Stimulated activated CD4-positive, alpha-beta T cell treated with anti-CD3 and anti-CD28 coated beads, TNF-alpha, amount 100 ng/mL, for 48 hours (primary cell): ENCODE measurements around the gene IL1RAPL2.
"Not testable (repeated sequence)": the region's sequence is repeated elsewhere in the genome, so short reads cannot be mapped to it uniquely, and the experiment has no call there.

Experiments
- DNase-seq, 3 donors: peaks; one replicate each; pipeline ENCODE4 v3.0.0-alpha.2; 2020; ENCODE audit warnings: low read depth in 3 of 3

The IL1RAPL2 gene

GRCh38 chrX:105167233-105167632 is 601.2 kb downstream of the IL1RAPL2 start:
- DNase-seq, result no peak

GRCh38 chrX:105168577-105168976 is 602.6 kb downstream of the IL1RAPL2 start:
- DNase-seq, result no peak

GRCh38 chrX:105173071-105173470 is 607.1 kb downstream of the IL1RAPL2 start:
- no peak for DNase-seq

DNA sequence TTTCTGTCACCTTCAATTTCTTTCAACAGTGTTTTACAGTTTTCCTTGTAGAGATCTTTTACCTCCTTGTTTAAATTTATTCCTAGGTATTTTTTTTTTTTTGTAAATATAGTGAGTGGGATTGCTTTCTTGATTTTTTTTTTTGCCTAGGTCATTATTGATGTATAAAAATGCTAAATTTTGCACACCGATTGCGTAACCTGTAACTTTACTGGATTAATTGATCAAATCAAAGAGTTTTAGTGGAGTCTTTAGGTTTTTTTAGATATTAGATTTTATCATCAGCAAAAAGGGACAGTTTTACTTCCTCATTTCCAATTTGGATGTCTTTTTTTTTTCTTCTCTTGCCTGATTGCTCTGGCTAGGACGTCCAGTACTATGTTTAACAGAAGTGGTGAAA is 613.6 kb downstream of the IL1RAPL2 start:
- no peak for DNase-seq

- DNase-seq, result no peak
Measured at GRCh38 chrX:105189093-105189492, 623.1 kb downstream of the IL1RAPL2 start.

GRCh38 chrX:105190252-105190853 is 624.4 kb downstream of the IL1RAPL2 start:
- DNase-seq, result no peak

DNA sequence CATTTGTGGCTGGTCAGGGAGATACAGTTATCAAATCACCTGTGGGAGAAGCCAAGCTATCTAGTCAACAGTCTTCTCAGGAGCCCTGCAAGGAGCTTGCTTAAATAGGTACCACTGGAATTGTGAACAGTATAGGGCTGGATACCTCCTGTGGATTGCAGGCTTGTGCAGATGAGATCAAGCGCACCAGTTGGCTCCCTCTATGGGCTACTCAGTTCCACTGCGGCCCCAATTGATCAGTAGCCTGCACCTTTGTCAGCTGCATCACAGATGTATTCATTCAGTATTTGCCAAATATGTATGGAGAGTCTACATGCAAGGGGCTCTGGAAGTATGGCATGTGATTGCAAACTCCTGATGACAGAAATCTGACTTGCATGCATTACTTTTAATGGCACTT is 625.9 kb downstream of the IL1RAPL2 start:
- no peak for DNase-seq

- no peak for DNase-seq
Measured at GRCh38 chrX:105209406-105209805, 643.4 kb downstream of the IL1RAPL2 start.

GRCh38 chrX:105210258-105210657 is 644.3 kb downstream of the IL1RAPL2 start:
- DNase-seq, result no peak

- DNase-seq, result no peak
Measured at GRCh38 chrX:105211066-105211575, 645.1 kb downstream of the IL1RAPL2 start.

- no peak for DNase-seq
Measured at GRCh38 chrX:105219454-105220401, 653.7 kb downstream of the IL1RAPL2 start.

DNA sequence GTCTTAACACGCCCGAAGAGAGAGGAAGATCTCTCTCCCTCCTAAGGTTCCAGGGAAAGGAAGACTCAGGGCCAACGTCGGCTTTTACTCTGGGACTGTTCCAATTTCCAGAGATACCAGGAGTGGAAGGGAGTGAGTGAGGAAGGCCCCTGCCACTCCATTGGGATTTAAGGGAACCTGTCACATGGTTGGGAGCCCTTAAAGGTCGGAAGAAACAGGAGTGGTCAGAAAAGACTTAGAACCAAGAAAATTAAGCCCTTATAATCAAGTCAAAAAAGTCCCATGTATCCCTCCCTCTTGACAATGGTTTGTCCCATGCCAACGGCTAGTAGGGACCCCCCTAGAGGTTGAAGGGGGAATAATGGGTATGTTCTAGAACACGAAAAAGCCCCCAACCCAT is 654.6 kb downstream of the IL1RAPL2 start, which contains the start of gene TEX13A:
TSS of gene TEX13A (minus strand) at position 59 of the 400 bp plus-strand sequence. CDS start 297 bp downstream, outside the sequence.
- no peak for DNase-seq

DNA sequence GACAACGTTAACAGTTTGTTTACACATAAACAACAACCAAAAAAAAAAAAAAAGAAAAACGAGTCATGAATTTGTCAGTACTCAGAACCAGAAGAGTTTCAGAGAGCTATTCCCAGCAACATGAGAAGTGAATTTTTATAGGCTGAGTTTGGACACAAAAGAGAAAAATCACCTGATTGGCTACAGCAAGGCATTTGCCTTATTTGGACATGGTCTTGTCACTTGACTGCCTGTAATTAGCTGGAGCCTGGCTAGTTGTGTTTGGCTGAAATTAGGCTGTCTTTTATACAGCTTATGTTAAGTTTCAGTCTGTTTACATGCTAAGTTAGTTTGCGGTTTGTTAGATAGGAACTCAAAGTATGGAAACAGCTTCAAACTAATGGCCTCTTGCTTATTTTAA is 655.4 kb downstream of the IL1RAPL2 start:
- DNase-seq, result no peak

DNA sequence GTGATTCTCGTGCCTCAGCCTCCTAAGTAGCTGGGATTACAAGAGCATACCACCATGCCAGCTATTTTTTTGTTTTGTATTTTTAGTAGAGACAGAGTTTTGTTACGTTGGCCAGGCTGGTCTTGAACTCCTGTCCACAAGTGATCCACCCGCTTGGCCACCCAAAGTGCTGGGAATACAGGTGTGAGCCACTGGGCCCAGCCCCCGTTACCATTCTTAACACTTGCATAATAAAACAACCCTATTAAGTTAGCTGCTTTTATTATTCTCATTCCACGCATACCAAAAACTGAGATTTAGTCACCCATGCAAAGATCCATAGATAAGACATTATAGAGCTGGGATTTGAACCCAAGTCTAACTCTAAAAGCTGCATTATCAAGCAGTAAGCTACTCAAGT is 660.5 kb downstream of the IL1RAPL2 start:
- DNase-seq, result no peak

- no peak for DNase-seq
Measured at GRCh38 chrX:105228602-105229001, 662.6 kb downstream of the IL1RAPL2 start.

DNA sequence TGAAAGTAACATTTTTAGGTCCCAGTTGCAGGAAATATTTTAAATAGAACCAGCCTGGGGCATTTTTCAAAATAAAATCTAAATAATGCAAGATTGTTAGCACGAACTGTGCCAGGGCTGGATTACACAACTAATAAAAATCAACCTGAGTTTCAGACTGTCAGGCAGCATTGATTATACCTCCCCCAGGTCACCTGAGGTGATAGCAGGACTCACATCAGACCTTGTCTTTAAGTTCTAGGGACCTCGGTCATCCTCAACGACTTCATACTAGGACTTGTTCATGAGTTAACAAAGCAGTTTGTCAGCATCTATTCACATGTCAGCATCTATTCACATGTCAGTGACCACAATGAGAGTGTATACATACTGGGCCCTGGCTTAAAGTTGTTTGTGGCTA is 663.1 kb downstream of the IL1RAPL2 start:
- no peak for DNase-seq

DNA sequence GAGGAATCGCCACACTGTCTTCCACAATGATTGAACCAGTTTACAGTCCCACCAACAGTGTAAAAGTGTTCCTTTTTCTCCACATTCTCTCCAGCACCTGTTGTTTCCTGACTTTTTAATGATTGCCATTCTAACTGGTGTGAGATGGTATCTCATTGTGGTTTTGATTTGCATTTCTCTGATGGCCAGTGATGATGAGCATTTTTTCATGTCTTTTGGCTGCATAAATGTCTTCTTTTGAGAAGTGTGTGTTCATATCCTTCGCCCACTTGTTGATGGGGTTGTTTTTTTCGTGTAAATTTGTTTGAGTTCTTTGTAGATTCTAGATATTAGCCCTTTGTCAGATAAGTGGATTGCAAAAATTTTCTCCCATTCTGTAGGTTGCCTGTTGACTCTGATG is 671.4 kb downstream of the IL1RAPL2 start:
- not testable (repeated sequence) for DNase-seq

GRCh38 chrX:105241056-105241455 is 675.1 kb downstream of the IL1RAPL2 start:
- no peak for DNase-seq

GRCh38 chrX:105260291-105261043 is 694.5 kb downstream of the IL1RAPL2 start:
- DNase-seq, result no peak

- DNase-seq, result no peak
Measured at GRCh38 chrX:105263171-105263570, 697.2 kb downstream of the IL1RAPL2 start.

GRCh38 chrX:105263801-105264200 is 697.8 kb downstream of the IL1RAPL2 start:
- DNase-seq, result no peak

DNA sequence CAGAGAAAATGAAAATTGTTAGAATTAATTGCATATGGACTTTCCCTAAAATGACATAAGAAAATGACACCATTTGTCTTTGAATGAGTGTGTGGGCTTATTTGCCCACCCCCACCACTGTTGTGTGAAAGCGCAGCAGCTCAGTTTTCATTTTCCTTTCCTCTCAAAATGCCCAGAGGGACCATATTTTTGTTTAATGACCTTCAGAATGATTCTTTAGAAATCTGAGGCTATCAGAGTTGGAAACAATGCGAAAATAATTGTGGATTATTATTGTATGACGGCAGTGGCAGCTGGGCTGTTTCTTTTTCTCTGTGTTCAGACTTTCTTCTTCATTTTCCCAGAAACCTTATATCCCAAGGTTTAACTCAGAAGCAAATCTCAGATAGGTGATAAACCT is 699.1 kb downstream of the IL1RAPL2 start:
- no peak for DNase-seq
